Measurements from ENCODE around the gene P4HB.

The P4HB gene

DNA sequence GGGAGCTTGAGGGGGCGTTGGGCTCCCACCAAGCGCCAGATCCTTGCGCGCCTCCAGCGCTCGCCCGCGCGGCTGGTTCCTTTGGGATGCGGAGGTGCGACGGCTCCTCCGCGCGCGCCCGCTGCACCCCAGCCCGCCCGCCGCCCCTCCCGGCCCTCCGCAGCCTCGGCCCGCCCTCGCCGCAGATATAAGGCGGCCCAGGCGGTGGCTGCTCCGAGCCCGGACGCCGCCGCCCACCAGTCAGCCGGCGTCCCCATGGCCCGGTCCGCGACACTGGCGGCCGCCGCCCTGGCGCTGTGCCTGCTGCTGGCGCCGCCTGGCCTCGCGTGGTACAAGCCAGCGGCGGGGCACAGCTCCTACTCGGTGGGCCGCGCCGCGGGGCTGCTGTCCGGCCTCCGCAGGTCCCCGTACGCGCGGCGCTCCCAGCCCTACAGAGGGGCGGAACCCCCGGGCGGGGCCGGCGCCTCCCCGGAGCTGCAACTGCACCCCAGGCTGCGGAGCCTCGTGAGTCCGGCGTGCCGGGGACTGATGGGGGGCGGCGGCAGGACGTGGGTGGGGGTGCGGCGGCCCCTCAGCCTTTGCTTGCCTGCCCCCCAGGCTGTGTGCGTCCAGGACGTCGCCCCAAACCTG, 41.8 kb upstream of the P4HB start, which contains the start of gene NPB:
NPB (plus strand) TSS at position 216 of the 630 bp plus-strand sequence; CDS start at position 256, 40 bp downstream.
- ATAC-seq (replicated peaks; ENCODE audit: extremely low read depth, poor library complexity, severe bottlenecking) = peak; percentile 52

DNA sequence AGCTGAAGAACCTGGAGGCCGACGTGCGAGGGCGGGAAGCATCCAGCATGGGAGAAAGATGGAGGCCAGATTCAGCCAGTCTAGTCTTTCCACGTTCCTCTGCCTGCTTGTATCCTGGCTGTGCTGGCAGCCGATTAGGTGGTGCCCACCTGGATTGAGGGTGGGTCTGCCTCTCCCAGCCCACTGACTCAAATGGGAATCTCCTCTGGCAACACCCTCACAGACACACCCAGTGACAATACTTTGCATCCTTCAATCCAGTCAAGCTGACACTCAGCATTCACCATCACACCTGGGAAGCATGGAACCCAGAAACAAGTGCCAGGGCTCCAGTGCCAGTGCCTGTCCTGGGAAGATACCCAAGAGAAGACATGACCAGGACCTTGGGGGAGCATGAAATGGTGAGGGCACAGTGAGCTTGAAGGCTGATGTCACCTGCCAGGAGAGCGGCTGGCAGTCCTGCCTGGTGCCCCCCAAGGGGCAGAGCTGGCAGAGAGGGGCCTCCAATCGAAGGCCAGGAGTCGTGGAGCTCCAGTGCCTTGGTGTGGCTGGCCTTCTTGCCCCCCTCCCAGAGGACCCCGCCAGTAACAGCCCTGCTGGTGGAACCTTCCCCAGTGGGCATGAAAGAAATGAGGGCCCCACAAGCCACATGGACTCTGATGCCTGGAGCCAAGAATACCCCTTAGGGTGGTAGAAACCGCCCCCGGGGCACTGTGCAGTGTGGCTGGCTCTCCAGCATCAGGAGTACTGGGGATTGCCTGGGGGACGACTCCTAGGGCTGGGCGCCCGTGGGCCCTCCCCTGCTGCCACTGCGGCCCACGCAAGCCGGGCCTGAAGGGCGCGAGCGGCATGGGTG, 41.1 kb upstream of the P4HB start:
- H3K9me3 Mint-ChIP-seq = no peaks in the 10 kb centered on the region
- H3K4me1 Mint-ChIP-seq = no peaks in the 10 kb centered on the region
- H3K27me3 Mint-ChIP-seq = peaks cover 12% of the 10 kb centered on the region
- ATAC-seq (replicated peaks; ENCODE audit: extremely low read depth, poor library complexity, severe bottlenecking) (no peak), DNase-seq (ENCODE audit: low spot score in 2 of 2) (no peak)
- peaks cover 18% of the 10 kb centered on the region for H3K36me3 Mint-ChIP-seq (ENCODE audit: insufficient read depth)
- H3K27ac Mint-ChIP-seq (ENCODE audit: low read depth) = no peak overlapping the region
- peak overlapping the region; percentile 41 for H3K4me3 Mint-ChIP-seq

More for the DNA sequence above, 41.8 kb upstream of the P4HB start, which contains the start of gene NPB:
- H3K27me3 Mint-ChIP-seq = peaks cover 12% of the 10 kb centered on the region
- H3K4me1 Mint-ChIP-seq = no peaks in the 10 kb centered on the region
- DNase-seq (ENCODE audit: low spot score in 2 of 2) = no peak
- no peak within 1 kb of the TSS for H3K27ac Mint-ChIP-seq (ENCODE audit: low read depth)
- no peaks in the 10 kb centered on the region for H3K9me3 Mint-ChIP-seq
- H3K4me3 Mint-ChIP-seq = peak within 1 kb of the TSS; percentile 41
- H3K36me3 Mint-ChIP-seq (ENCODE audit: insufficient read depth) = peaks cover 12% of the 10 kb centered on the region

DNA sequence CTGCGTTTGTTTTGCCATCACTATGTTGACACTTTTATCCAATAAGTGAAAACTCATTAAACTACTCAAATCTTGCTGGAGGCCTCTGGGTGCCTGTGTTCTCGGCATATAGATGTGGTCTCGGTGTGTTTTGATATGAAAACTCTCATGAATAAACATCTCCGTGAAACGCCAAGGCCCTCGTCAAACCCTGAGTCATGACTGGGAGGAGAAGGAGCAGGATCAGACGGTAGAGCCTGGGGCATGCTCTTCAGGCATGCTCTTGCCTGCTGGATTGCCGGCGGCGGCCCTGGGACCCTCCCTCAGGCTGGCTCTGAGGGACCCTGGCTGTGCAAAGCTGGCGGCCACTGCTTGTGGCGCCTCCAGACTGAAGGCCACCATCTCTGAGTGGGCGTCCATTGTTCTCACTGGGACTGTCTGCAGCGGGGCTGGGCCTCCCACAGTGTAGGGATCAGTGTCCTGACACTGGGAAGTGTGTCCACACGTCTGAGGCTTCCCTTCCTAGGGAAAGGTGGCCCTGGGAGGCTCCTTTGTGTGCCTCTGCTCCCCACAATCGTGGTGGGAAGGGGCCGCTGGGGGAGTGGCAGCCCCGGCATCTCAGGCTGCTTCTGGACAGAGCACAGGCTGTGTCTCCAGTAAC, 40.0 kb upstream of the P4HB start:
- H3K27me3 Mint-ChIP-seq = peaks cover 12% of the 10 kb centered on the region
- no peaks in the 10 kb centered on the region for H3K4me1 Mint-ChIP-seq
- H3K27ac Mint-ChIP-seq (ENCODE audit: low read depth) = no peak overlapping the region
- ATAC-seq (replicated peaks; ENCODE audit: extremely low read depth, poor library complexity, severe bottlenecking) = no peak
- peak overlapping the region; percentile 41 for H3K4me3 Mint-ChIP-seq
- H3K36me3 Mint-ChIP-seq (ENCODE audit: insufficient read depth) = peaks cover 24% of the 10 kb centered on the region
- no peak for DNase-seq (ENCODE audit: low spot score in 2 of 2)
- H3K9me3 Mint-ChIP-seq = no peaks in the 10 kb centered on the region

DNA sequence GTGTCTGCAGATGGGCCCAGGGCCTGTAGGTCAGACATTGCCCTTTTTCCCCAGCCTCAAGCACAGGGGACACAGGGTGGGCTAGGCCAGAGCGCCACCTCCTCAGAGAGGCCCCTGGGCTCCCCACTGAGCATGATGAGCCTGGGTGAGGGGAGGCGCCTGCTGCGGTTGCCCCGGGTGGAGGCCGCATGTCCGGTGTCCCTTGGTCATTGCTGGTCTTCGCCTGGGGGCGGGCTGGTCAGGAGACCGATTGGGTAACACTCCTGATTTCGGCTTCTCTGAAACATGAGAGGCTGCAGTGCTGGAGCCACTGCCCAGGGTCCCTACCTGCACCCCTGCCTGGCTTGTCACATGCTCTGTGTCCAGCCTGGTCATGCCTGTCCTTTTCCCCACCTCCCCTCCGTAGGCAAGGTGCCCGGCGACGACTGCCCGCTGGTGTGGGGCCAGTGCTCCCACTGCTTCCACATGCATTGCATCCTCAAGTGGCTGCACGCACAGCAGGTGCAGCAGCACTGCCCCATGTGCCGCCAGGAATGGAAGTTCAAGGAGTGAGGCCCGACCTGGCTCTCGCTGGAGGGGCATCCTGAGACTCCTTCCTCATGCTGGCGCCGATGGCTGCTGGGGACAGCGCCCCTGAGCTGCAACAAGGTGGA, 39.3 kb upstream of the P4HB start:
- DNase-seq (ENCODE audit: low spot score in 2 of 2) (no peak), ATAC-seq (replicated peaks; ENCODE audit: extremely low read depth, poor library complexity, severe bottlenecking) (no peak)
- H3K9me3 Mint-ChIP-seq = no peaks in the 10 kb centered on the region
- peaks cover 12% of the 10 kb centered on the region for H3K27me3 Mint-ChIP-seq
- no peak overlapping the region for H3K4me3 Mint-ChIP-seq
- H3K4me1 Mint-ChIP-seq = no peaks in the 10 kb centered on the region
- H3K36me3 Mint-ChIP-seq (ENCODE audit: insufficient read depth) = peaks cover 31% of the 10 kb centered on the region
- H3K27ac Mint-ChIP-seq (ENCODE audit: low read depth) = no peak overlapping the region

DNA sequence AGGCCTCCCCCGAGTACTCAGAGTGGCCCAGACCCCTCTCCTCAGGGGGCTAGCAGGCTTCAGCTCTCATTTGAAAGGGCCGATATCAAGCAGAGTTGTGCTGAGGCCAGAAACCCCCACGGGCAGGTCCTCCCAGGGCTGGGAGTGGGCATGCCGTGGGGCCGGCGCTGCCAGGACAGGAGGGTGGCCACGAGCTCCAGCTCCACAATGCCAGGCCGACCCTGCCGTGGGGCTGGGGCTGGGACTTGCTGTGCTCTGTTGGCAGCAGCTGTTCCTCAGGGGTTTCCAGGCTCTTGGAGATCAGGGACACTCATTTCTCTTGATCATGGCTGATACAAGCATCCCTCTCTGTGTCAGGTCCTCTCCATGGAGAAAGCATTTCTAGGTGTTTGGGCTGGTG, 38.5 kb upstream of the P4HB start:
- Mint-ChIP-seq H3K9me3 (no peaks in the 10 kb centered on the region), H3K36me3 (ENCODE audit: insufficient read depth) (peaks cover 35% of the 10 kb centered on the region), H3K4me1 (no peaks in the 10 kb centered on the region), H3K27me3 (peaks cover 12% of the 10 kb centered on the region), H3K4me3 (no peak overlapping the region), H3K27ac (ENCODE audit: low read depth) (no peak overlapping the region)
- DNase-seq (ENCODE audit: low spot score in 2 of 2) = no peak
- no peak for ATAC-seq (replicated peaks; ENCODE audit: extremely low read depth, poor library complexity, severe bottlenecking)

DNA sequence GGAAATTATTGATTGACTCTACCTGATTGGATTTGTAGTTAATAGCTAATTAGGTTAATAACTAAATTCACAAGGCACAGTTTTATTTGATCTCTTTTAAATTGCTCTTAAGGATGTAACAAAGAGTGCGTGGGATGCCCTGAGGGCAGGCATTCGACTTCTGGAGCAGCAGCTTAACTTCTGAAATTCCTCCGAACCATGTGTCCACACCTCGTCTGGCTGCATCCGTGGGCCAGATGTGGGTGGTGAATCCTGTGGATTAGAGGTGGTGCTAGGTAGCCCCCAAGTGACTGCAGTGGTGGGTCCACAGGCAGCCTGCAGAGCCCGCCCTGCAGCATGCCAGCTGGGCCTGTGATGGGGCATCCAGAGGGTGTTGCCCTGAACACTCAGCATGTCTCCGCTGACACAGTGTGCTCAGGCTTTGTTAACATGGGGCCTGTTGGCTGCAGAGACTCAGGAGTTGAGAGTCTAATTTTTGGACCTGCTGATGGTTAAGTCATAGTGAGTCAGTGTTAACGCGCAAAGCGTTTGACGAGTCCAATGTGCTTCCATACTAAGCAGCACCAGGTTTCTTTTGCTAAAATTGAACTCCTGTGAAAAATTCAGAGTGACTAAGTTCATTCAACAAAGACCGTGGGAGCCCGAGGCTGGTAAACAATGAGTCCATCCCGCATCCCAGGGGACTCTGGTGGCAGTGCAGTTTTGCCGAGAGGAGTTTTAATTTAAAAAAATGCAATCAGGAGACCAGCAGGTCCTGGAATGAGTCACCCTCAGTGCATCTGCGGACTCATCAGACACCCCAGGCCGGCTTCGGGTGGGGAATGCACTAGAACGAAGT, 37.9 kb upstream of the P4HB start:
- Mint-ChIP-seq H3K27me3 (peaks cover 12% of the 10 kb centered on the region), H3K36me3 (ENCODE audit: insufficient read depth) (peaks cover 40% of the 10 kb centered on the region), H3K4me3 (no peak overlapping the region), H3K9me3 (no peaks in the 10 kb centered on the region), H3K4me1 (no peaks in the 10 kb centered on the region), H3K27ac (ENCODE audit: low read depth) (no peak overlapping the region)
- DNase-seq (ENCODE audit: low spot score in 2 of 2) = no peak
- ATAC-seq (replicated peaks; ENCODE audit: extremely low read depth, poor library complexity, severe bottlenecking) = no peak

DNA sequence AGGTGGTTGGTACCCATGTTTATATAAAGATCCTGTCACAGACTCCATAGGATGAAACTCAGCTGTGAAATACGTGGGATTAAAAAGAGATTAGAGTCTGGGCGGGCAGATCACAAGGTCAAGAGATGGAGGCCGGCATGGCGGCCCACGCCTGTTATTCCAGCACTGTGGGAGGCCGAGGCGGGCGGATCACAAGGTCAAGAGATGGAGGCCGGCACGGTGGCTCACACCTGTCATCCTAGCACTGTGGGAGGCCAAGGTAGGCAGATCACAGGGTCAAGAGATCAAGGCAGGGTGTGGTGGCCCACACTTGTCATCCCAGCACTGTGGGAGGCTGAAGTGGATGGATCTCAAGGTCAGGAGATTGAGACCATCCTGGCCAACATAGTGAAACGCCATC, 35.1 kb upstream of the P4HB start:
- DNase-seq (ENCODE audit: low spot score in 2 of 2) (no peak), ATAC-seq (replicated peaks; ENCODE audit: extremely low read depth, poor library complexity, severe bottlenecking) (no peak)
- H3K4me1 Mint-ChIP-seq = peaks cover 6% of the 10 kb centered on the region
- no peak overlapping the region for H3K4me3 Mint-ChIP-seq
- peaks cover under 1% of the 10 kb centered on the region for H3K27me3 Mint-ChIP-seq
- no peaks in the 10 kb centered on the region for H3K9me3 Mint-ChIP-seq
- H3K36me3 Mint-ChIP-seq (ENCODE audit: insufficient read depth) = peaks cover 50% of the 10 kb centered on the region
- no peak overlapping the region for H3K27ac Mint-ChIP-seq (ENCODE audit: low read depth)

DNA sequence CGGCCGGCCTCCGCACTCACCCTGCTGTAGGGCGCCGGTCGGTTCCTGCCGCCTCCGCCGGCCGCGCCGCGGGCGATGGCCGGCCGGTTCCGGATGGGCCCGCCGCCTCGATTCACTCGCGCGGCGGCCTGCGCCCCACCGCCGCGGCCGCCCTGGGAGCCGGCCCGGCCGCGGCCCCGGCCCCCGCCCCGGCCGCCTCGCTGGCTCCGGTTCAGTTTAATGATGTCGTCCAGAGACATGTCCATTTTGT, 30.9 kb upstream of the P4HB start:
- H3K27me3 Mint-ChIP-seq = no peaks in the 10 kb centered on the region
- DNase-seq (ENCODE audit: low spot score in 2 of 2) (no peak), ATAC-seq (replicated peaks; ENCODE audit: extremely low read depth, poor library complexity, severe bottlenecking) (peak; percentile 0)
- H3K4me1 Mint-ChIP-seq = peaks cover 23% of the 10 kb centered on the region
- H3K4me3 Mint-ChIP-seq = peak overlapping the region; percentile 94
- peak overlapping the region; percentile 97 for H3K27ac Mint-ChIP-seq (ENCODE audit: low read depth)
- H3K36me3 Mint-ChIP-seq (ENCODE audit: insufficient read depth) = peaks cover 58% of the 10 kb centered on the region
- no peaks in the 10 kb centered on the region for H3K9me3 Mint-ChIP-seq

DNA sequence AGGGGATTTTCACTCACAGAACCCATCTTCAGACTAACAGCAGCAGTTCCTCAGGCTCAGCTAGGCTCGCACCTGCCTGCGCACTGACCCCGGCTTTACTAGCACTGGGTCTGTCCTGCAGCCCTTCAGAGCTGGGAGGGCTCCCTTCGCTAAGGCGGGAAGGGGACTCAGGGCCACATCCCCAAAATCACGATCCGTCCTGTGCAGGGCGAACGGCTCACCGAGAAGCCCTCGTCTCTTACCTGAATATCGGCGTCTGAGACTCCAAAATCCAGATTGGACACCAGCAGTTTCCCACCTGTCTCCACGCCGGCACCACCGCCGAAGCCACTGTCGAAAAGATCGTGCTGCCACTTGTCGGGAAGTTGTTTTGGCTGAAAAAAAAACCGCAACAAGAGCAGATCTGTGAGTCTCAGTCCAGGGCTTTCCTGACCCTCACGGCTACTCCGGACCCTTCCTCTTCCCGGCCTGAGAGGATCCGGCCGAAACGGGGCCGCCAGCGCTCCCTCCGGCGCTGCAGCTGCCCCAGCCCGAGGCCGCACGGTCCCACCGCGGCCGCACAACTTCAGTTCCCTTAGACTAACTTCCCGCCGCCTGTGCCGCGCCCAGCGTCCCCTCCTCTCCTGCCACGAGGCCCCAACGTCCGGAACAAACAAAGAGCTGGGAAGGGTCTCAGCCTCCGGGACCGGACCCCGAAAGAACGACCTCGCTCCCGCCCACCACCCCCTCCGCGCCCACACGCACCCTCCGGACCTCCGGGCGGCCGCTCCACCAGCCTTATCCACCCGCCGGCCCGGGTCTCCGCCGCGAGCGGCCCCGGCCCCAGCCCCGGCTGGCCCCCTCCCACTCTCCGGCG, 30.3 kb upstream of the P4HB start:
- Mint-ChIP-seq H3K27me3 (no peaks in the 10 kb centered on the region), H3K9me3 (no peaks in the 10 kb centered on the region), H3K36me3 (ENCODE audit: insufficient read depth) (peaks cover 59% of the 10 kb centered on the region), H3K27ac (ENCODE audit: low read depth) (peak overlapping the region; percentile 97), H3K4me3 (peak overlapping the region; percentile 94), H3K4me1 (peaks cover 26% of the 10 kb centered on the region)
- ATAC-seq (replicated peaks; ENCODE audit: extremely low read depth, poor library complexity, severe bottlenecking) (no peak), DNase-seq (ENCODE audit: low spot score in 2 of 2) (no peak)

DNA sequence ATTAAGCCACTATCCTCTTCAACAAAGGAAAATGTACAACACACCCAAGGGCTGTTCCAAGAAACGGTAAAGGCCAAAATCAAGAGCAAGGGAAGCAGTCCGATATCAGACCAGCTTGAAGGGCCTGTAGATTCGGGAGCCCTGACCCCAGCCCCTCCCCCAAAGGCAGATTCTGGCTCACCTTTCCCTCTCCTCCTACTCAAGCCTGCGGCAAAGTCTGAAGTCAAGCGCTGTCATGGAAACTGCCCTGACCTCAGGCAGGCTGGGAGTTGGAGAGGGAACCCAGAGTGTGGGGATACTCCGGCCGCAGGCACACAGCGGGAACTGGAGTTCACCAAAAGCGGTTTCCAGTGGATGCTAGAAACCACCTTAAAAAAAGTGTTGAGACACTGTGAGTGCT, 29.3 kb upstream of the P4HB start:
- DNase-seq (ENCODE audit: low spot score in 2 of 2) (no peak), ATAC-seq (replicated peaks; ENCODE audit: extremely low read depth, poor library complexity, severe bottlenecking) (no peak)
- Mint-ChIP-seq H3K27ac (ENCODE audit: low read depth) (no peak overlapping the region), H3K9me3 (no peaks in the 10 kb centered on the region), H3K27me3 (no peaks in the 10 kb centered on the region), H3K4me3 (peak overlapping the region; percentile 94), H3K36me3 (ENCODE audit: insufficient read depth) (peaks cover 53% of the 10 kb centered on the region), H3K4me1 (peaks cover 30% of the 10 kb centered on the region)

DNA sequence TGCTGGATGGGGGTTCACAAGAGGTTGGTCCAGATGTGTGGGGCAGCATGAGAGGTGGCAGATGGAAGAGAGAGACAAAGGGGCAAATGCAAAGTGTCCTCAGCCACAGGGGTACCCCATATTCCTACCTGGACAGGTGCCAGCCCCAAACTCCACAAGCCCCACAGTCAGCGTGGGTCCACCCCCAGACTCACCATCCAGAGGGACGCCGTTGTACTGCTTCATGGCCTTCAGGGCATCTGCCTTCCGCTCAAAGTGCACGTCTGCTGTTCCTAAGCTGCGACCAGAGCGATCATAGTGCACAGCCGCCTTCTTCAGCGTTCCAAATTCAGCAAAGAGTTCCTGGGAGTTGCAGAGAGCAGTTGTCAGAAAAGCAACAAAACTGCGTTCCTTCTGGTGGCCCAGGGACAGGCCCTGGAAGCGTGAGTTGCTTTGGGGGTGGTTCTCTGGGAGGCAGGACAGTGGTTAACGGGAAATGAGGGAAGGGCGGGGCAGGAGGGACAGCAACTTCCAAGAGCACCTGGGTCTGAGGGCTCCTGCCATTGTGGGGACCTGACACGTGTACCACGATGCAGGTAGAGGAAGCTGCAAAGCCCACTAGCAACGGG, 28.8 kb upstream of the P4HB start:
- ATAC-seq (replicated peaks; ENCODE audit: extremely low read depth, poor library complexity, severe bottlenecking) (no peak), DNase-seq (ENCODE audit: low spot score in 2 of 2) (no peak)
- H3K9me3 Mint-ChIP-seq = no peaks in the 10 kb centered on the region
- no peak overlapping the region for H3K27ac Mint-ChIP-seq (ENCODE audit: low read depth)
- peaks cover 30% of the 10 kb centered on the region for H3K4me1 Mint-ChIP-seq
- H3K4me3 Mint-ChIP-seq = peak overlapping the region; percentile 94
- no peaks in the 10 kb centered on the region for H3K27me3 Mint-ChIP-seq
- peaks cover 48% of the 10 kb centered on the region for H3K36me3 Mint-ChIP-seq (ENCODE audit: insufficient read depth)
